ENCODE data around the gene CLPSL2.

GRCh38 chr6:35727231-35727934 lies 49.0 kb upstream of the CLPSL2 start:
- TF ChIP-seq CTCF (IDR thresholded peaks at IDR 0.05) (no peak), JUN (CRISPR knock-in tag; IDR thresholded peaks at IDR 0.05) (no peak), ESRRA (CRISPR knock-in tag; IDR thresholded peaks at IDR 0.05; ENCODE audit: borderline replicate concordance) (no peak), NR3C1 (CRISPR knock-in tag; conservative IDR thresholded peaks at IDR 0.05; ENCODE audit: low read depth) (no peak), ZNF512 (CRISPR knock-in tag; IDR thresholded peaks at IDR 0.05; ENCODE audit: borderline replicate concordance) (no peak), SP1 (CRISPR knock-in tag; conservative IDR thresholded peaks at IDR 0.05) (no peak), CREB1 (CRISPR knock-in tag; IDR thresholded peaks at IDR 0.05) (no peak; the same call in 1 of the 2 replicates), MYBL2 (CRISPR knock-in tag; IDR thresholded peaks at IDR 0.05) (no peak), E2F4 (CRISPR knock-in tag; IDR thresholded peaks at IDR 0.05; ENCODE audit: borderline replicate concordance, low read depth) (no peak), CBFB (CRISPR knock-in tag; IDR thresholded peaks at IDR 0.05; ENCODE audit: low read depth) (no peak), EMX1 (CRISPR knock-in tag; IDR thresholded peaks at IDR 0.05) (no peak), CREM (CRISPR knock-in tag; IDR thresholded peaks at IDR 0.05) (no peak; the same call in 1 of the 2 replicates)
